ENCODE measurements around the gene METTL26.
"Not testable (repeated sequence)": the region's sequence is repeated elsewhere in the genome, so short reads cannot be mapped to it uniquely, and the experiment has no call there.

The METTL26 gene

DNA sequence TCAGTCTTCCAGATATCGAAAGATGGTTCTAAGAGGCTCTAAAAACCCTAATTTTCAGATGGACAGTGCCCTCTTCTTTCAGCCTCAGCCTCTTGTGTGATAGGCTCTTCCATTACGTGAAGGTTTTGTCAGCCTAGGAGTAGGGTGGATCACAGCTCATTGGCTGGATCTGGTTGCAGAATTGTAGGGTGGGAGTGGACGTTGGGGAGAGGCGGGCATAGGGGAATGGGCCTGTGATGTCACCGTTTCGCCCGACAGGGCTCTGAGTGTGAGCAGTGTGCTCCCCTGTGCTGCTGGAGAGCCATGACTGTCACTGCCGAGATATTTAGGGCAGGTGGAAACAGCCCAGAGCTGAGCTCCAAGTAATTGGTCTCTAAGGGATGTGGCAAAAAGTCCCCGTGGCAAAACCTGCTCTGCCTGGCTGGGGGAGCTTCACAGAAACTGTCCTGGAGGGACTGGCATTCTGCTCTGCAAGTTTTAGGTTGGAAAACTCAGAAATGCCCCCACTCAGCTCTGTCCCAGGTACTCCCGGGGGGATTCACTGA, 11.5 kb downstream of the METTL26 start:
- no peak for DNase-seq

DNA sequence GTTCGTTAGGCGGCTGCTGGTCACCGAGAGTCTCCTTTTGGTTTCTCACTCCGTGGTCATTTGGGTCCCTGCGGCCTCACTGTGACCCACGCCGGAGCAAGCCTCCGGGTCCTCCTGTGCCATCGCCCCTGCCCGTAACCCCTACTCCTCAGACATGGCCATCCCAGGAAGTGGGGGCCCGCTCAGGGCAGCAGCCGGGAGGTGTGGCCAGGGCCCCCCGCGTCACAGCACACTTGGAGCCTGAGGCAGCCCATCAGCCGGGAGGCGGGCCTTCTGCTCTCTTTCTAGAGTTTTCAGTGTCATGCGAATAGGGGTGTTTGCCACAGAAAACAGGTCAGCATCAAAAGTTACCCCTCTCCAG, 13.2 kb downstream of the METTL26 start:
- DNase-seq, result no peak

DNA sequence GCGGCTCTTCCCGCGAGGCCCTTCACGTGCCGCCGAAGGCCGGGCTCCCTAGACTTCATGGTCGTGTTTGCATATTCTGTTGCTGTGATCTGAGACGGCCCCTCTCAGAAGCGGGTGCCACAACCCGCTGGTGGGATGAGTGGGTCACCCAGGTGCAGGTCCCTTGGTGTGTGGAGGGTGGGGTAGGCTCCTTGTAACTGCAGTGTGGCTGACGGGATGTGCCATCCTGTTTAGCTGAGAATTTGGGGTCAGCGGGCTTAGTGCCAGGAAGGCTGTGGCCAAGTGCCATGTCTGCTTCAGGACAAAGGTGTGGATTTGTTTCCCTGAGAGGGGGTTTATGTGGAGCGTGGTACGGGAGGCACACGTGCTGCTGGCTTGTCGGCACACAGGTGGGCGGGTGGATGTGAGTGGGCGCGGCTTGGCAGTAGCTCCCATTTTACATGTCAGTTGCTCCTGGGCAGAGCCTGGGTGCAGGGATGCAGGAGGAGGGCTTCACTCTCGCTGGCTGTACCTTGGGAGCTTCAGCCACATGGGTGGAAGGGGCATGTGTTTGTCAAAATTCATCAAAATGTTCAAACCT, 14.5 kb downstream of the METTL26 start:
- no peak for DNase-seq

DNA sequence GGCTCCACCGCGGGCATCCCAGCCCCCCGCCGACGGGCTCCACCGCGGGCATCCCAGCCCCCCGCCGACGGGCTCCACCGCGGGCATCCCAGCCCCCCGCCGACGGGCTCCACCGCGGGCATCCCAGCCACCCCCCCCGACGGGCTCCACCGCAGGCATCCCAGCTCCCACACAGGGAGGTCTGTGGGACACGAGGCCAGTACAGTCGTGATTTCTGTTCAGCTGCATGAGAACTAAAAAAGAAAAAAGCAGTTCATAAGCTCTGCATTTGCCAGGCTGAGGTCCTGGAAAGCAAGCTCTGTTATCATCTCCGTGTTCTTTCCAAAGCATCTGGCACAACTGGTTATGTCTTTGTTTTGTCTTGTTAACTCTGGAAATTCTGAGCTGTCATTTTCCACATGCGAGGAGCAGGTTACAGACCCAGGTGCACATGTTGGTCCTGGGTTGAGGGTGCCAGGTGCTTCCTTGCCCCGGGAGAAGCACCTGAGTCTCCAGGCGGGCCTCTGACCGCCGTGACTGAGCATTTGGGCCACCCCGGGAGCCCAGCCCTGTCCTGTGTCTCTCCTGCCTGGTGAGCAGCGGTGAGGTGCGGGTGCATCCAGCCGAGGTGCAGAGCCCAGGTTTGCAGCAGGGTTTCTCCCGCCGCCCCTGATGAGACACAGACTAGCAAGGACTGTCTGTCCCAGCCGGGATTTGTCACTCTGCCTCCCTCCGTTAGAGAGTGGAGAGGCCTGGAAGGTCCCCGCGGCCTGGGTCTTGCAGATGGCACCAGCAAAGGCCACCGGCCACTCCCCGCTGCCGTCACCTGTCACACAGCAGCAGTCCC, 15.2 kb downstream of the METTL26 start:
- DNase-seq, result no peak

DNA sequence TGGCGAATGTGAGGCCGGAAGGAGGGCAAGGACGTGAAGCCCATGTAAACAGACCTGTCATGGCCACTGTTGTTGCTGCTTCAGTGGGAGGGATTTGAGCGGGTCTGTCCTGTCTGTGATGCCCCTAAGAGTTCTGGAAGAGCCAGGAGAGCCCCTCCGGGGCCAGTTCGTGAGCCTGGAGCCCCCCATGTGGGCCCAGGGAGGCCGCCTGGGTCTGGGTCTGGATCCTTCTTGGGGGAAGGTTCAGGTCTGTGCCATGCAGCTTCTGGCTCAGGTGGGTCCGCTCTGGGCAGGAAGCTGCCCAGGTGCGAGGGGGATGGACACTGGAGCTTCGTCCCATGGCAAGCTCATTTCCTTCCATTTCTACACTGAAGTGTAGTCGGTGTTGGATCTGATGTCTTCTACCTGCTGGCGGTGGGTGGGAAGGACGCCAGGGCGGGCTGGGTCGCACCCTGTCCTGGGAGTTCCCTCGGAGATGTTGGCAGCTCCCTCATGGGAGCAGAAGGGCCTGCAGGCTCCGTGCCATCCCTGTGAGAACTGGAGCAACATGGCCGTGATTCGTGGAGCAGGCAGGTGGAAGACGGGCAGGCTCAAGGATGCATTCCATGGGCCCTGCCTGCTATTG, 16.5 kb downstream of the METTL26 start:
- no peak for DNase-seq

DNA sequence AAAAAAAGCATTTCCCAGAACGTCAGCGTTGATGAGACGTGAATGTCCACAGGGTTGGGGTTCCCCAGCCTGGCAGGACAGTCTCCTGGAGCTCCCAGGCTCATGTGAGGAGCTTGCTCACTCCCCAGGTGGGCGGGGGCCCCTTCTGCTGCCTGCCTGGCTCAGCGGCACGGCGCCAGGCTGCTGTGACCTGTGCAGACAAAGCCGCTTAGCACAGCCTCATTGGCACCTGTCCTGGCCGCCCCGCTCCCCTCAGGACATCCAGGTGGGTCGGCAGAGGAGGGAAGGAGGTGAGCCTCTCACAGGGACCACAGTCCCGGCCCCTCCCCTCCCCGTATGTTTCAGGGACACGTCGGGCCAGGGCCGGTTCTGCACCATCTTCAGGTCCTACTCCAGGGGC, 18.2 kb downstream of the METTL26 start:
- no peak for DNase-seq

DNA sequence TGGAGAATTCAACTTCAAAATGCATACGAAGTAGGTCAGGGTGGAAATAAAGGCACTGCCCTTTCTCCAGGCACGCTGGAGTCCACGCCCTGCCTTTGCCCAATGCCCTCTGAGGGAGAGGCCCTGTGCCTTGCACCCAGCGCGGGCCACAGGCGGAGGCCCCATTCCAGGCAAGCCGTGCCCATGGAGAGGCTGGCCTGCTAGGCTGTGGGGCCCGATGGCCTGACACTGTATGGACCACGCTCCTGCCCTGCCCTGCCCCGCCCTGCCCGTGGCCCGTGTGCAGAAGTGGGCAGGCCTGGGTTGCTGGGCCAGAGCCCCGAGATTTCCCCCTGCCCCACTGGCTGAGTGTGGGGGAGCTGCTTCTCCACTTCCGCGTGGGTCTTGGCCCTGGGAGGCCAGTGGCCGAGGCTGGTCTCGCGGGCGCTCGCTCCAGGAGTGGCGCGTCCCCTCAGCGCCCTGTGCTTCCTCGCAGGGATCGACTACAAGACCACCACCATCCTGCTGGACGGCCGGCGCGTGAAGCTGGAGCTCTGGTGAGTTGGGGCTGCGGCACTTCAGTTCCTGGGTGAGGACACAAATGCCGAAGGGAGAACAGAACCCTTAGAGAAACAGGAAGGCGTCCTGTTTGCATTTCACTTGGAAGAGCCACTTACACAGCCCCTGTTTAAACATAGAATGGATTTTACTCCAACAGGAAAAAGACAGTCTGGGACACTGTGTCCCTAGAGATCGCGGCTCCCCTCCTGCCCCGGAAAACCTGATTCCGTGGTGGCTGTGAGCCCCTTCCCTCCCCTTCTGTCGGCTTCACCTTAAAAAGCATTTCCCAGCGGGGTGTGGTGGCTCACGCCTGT, 19.1 kb downstream of the METTL26 start:
- DNase-seq, result no peak

DNA sequence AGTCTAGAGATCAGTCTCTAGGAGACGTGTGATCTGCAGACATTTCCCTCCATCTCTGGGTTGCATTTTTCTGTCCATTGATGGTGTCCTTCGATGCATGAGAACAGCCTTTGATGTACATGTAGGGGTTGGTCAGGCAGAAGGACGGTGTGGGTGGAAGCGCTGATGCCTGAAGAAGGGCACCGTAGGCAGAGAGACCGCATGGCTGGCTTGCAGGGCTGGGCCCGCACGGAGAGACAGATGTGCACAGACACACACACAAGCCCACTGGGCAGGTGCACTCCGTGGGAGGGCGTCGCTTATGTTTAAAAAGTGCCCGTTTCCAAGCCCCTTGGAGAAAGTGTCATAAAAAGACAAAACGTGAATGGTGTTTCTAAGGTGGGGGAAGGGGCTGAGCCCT, 21.0 kb downstream of the METTL26 start:
- DNase-seq, result no peak

DNA sequence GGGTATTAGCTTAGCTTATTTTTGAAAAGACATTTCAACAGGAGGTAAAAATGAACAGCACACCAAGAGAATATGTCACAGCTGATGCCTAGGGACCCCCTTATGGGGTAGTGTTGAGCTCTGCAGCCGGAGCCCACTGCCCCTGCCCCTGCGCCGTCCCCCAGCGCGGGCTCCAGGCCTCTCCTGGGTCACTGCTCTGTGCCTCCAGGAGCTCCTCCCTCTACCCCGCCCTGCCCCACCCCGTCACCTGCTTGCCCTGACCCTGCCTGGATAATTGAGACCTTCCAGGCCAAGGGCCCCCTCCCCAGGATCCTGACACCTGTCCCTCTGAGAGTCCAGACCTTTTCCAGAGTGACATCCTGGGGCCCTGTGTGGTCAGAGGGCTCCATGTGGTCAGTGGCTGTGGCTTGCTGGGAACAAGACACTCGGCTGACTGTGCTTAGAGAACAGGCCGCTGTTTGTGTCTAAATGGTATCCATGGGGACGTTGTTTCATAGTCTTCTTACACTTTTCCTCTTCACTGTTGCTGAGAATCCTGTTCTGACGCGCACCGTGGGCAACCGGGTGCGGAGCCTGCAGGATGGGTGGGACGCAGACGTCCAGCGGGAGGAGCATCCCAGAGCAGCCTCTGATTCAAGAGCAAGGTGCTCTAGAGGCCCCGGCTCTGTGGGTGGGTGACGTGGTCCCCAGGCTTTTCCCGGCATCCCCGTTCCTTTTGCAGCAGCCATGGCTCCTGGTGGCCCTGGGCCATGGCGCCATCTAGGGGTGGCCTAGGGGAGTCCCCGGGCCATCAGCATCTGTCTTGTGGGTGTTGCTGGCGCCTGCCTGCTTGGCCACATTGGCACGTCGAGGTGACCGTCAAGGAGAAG, 25.4 kb downstream of the METTL26 start:
- DNase-seq, result no peak

DNA sequence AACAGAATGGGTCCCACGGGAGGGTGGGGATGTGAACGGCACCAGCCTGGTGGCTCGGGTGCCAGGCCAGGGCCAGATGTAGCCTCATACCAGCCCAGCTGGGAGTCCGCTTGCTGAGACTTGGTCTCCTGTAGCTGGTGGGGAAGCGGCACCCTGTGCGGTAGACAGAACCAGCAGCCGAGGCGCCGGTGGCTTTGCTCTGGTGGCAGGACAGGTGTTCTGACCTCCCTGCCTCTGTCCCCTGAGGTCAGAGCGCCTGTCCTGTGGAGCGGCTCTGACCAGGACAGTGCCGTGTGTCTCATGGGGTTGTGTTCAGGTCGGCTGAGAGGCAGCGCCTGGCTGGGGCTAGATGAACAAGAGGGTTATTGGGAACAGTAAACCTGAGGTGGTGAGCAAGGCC, 26.1 kb downstream of the METTL26 start:
- no peak for DNase-seq

DNA sequence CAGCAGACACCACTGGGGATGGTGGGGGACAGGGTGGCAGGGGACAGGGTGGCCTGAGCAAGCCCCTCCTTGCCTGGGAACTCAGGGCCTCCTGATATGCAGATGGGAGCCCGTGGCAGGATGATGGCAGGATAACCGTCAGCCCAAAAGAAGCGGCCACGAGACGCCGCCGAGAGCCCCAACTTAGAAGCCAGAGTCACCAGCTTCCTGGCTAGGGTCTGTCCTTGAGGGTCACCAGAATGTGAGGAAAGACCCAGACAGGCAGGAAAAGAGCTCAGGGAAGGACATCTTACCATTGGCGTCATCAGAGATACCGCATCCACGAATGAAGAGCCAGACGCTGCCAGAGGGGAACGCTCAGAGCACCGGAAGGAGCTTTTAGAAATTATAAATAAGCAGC, 26.8 kb downstream of the METTL26 start:
- DNase-seq, result no peak

DNA sequence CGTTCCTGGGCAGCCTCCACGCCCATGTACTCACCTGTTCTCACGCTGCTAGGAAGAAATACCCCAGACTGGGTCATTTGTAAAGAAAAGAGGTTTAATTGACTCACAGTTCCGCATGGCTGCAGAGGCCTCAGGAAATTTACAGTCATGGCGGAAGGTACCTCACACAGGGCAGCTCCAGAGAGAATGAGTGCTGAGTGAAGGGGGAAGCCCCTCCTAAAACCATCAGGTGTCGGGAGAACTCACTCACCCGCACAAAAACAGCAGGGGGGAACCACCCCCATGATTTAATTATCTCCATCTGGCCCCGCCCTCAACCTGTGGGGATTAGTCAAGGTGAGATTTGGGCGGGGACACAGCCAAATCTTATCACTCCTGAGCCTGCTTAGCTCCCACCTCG, 28.1 kb downstream of the METTL26 start:
- no peak for DNase-seq

DNA sequence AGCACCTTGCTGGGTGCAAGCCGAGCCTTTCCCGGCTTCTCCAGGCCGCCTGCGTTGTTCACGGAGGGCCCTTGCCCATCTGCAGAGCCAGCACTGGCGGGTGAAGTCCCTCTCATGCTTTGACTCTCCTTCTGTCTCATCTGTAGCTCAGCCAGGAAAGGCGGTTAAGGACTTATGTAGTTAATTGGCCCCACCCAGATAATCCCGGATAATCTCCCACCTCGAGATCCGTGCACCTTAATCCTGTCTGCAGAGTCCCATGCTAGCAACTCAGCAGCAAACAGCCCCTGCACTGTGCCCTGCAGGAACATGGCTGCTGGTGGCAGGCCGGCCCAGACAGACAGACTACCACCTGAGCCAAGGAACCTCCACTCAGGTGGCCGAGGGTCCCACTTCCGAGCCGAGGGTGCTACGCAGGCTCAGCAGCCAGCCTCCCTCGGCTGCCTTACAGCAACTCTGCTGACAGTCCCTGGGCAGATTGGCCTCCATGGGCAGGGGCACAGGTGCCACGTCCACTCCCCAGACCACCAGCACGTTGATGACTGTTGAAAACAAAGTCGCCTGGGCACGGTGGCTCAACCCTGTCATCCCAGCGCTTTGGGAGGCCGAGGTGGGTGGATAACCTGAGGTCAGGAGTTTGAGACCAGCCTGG, 29.3 kb downstream of the METTL26 start:
- DNase-seq, result no peak

DNA sequence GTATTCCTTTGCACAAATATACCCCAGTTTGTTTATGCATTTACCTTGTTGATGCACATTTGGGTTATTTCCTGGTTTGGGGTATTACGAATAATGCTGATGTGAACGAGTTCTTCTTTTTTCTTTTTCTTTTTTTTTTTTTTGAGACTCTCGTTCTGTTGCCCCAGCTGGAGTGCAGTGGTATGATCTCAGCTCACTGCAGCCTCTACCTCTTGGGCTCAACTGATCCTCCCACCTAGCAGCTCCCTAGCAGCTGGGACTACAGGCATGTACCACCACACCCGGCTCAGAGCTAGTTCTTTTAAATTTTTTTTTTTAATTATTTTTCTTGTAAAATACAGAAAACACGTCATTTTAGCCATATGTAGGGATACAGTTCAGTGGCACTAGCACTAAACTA, 32.2 kb downstream of the METTL26 start:
- no peak for DNase-seq

DNA sequence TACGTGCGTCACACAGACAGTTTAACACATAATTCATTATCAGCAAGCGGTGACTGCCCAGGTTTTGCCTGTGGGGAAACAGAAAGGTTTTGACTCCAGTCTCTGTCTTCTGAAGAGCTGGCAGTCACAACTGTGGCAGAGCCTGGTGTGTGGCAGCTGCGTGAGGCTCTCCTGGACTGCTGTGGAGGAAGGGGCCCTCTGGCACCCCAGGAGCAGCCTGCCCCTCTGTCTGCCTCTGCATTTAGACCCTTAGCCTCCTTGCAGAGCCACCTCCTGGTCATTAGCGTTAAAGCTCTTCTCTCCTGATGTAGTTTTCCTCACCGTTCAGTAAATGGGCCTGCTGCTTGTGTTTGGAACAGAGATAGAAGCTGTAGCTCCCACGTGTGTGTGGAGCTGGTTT, 35.3 kb downstream of the METTL26 start:
- DNase-seq, result no peak

DNA sequence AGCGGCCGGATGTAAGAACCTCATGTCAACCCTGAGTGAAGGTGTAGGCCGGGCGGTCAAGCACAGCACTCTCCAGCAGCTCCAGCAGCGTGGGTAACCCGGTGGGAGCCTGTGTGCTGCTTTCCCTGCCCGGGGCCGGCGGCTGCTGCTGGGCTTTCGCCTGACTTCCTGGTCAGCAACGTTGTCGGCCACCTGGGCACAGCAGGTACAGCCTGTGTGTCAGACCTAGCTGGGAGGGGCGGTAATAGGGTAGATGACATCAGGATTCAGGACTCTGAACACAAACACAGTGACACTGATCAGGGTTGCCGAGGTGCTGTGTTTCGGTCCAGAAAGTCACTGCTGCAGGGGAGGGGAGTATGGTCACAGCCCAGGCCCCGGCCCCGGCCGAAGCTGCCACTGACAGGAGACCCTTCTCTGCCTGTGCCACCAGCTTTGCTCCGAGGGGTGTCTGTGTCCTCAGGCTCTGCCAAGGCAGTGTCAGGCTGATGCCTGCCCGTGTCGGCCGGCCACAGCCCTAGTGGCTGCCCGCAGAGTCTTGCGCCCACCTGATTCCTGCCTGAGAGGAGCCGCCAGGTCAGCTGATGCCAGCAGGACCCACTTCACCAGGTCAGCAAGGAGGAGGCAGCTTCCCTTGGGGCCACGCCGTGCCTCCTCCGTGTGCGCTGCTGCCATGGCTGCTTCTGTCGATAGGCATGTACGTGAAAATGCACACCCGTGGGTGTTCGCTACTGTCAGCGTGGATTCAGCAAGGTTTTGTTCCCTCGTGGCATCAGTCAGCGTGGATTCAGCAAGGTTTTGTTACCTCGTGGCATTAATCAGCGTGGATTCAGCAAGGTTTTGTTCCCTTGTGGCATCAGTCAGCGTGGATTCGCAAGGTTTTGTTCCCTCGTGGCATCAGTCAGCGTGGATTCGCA, 37.0 kb downstream of the METTL26 start:
- no peak for DNase-seq

DNA sequence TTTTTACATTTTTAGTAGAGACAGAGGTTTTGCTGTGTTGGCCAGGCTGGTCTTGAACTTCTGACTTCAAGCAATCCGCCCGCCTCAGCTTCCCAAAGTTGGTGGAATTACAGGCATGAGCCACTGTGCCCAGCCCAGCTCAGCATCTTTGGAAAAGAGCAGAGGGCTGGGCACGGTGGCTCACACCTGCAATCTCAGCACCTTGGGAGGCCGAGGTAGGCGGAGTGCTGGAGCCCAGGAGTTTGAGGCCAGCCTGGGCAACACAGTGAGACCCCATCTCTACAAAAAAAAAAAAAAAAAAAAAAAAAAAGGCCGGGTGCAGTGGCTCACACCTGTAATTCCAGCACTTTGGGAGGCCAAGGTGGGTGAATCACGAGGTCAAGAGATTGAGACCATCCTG, 38.5 kb downstream of the METTL26 start:
- DNase-seq, result not testable (repeated sequence)

DNA sequence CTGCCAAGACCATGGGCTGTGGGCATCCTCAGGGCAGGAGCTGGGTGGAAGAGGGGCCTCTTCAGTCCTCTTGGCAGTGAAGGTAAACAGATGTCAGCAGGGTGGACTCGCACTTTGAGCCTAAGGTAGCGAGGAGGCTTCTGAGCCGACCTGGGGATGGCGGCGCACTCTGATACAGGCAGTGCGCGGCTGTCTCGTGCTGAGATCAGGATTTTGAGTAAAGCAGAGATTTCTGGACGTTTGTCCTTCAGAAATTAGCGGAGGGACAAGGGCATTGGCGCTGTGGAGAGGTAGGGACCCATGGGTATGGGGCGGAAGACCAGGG, 39.4 kb downstream of the METTL26 start:
- no peak for DNase-seq

DNA sequence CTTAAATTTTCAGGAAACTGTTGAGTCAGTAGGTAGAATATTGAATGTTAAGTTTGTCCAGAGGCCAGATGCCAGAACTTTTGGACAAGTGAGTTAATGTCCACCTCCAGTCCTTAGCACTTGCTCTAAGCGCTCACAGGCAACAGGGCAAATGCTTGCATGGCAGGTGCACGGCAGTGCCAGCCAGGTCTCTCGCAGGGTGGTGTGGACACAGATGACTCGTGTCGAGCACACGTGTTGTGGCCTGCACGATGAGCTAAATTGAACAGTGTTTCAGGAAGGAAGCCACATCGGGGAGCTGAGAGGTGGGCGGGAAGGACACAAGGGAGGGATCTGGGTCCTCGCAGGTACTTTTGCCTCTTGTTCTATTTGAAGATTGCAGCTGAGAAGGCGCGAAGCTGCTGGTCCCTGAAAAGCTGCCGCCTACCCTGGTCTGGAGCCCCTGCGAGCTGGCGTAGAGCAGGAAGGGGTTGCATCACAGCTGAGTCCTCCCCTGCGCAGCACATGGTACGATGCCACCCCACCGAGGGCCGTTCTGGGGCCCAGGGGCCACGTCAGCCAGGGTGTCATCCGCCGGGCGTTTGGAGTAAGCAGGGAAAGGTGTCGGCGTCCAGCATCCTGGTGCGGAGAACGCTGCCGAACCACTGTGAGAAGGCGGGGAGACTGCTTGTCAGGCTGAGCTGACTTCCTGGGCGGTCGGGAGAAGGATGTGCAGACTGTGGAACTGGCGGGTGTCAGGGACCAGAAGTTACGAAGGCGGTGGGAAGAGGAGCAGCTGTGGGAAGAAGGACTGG, 40.0 kb downstream of the METTL26 start:
- DNase-seq, result no peak

DNA sequence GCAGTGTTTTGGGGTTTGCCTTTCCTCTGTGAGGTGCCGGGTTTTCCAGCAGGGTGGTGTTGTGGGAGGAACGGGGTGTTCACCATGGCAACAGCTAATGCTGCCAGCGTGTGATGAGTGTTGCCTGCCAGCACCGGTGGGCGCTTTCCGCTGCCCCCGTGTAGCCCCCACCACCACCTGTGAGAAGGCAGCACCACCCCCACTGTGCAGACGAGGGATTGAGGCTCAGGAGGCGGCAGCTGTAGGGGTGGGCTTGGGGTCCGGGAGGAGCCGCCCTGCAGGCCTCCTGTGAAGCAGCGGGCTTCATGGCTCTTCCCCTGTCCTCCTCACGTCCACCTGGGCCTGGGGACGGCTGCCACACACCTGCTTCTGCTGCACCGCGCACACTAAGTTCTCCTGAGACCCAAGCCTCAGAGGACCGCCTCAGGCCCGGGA, 41.0 kb downstream of the METTL26 start:
- DNase-seq, result no peak

Data from right forelimb (tissue), 1 donor.